Body of pancreas (tissue), 4 donors: Measurements from ENCODE around the gene SYNPR. TPM values are rescaled to one million over a fixed set of nuclear protein-coding genes. Genes with fewer than 3 reads are reported as not detected.

Experiments
- ATAC-seq: fragments of 150-250 bp; one replicate; pipeline ENCODE4 v1.9.1; 2016
- DNase-seq, 4 donors: peaks; one replicate each; pipeline ENCODE4 v3.0.0-alpha.2; 2019
- H3K27ac ChIP-seq, 4 donors: fragments of 200-600 bp; sonication (generic); 1 replicate in 3 of 4; 2 replicates in 1 of 4; pipeline versions ENCODE4 v1.5.1 to v1.6.1; 2016 to 2019; ENCODE audit warnings: mild to moderate bottlenecking in 1 of 4, mixed read lengths in 1 of 4, moderate library complexity in 1 of 4
- H3K27me3 ChIP-seq, 2 donors: fragments of 200-600 bp; sonication (generic); one replicate each; pipeline ENCODE4 v1.6.0; 2016; ENCODE audit warnings: mild to moderate bottlenecking in 1 of 2
- H3K36me3 ChIP-seq, 2 donors: fragments of 200-600 bp; sonication (generic); replicated peaks in 1 of 2; 2 replicates each; pipeline ENCODE4 v1.5.1; 2016; ENCODE audit warnings: low read depth in 2 of 2; ENCODE audit not compliant: insufficient read depth in 1 of 2
- H3K4me1 ChIP-seq: fragments of 200-600 bp; sonication (generic); one replicate; pipeline ENCODE4 v1.6.0; 2016
- H3K4me3 ChIP-seq, 2 donors: fragments of 200-600 bp; sonication (generic); 1 replicate in 1 of 2; 2 replicates in 1 of 2; pipeline ENCODE4 v1.5.1; 2016 to 2019
- H3K9me3 ChIP-seq, 3 donors: fragments of 200-600 bp; sonication (generic); 1 replicate in 2 of 3; 2 replicates in 1 of 3; pipeline ENCODE4 v1.5.1; 2016
- CTCF ChIP-seq, 7 experiments: fragments of 450-650 bp in 4 of 7; fragments of 200-600 bp in 3 of 7; sonication (generic) in 3 of 7; IDR thresholded peaks; one replicate each; pipeline ENCODE4 v1.5.1; 2016 to 2019; ENCODE audit warnings: antibody characterized with exemption in 7 of 7
- POLR2A ChIP-seq, 3 donors: fragments of 450-650 bp; IDR thresholded peaks; one replicate each; pipeline ENCODE4 v1.6.1; 2016; ENCODE audit warnings: antibody characterized with exemption in 3 of 3, mild to moderate bottlenecking in 2 of 3
- WGBS, 2 donors: methylation state at CpG; one replicate each; pipeline ENCODE4 v1.1.5; 2017; 5-methylcytosine and 5-hydroxymethylcytosine counted together
- intact Hi-C: fragments of 100-400 bp; cut with DNase I; formaldehyde crosslinking; loops from one replicate; pipeline ENCODE4 v1.15.1; 2023
- total RNA-seq, 2 donors: library from RNA; depleted of rRNA; stranded (reverse); fragments of >200 nt; gene quantifications; one replicate each; pipeline ENCODE4 v1.1.0, GENCODE V29; 2016

SYNPR gene
- total RNA-seq, 2 donors from 2014 or later: 0.52 TPM; not detected in 1

DNA sequence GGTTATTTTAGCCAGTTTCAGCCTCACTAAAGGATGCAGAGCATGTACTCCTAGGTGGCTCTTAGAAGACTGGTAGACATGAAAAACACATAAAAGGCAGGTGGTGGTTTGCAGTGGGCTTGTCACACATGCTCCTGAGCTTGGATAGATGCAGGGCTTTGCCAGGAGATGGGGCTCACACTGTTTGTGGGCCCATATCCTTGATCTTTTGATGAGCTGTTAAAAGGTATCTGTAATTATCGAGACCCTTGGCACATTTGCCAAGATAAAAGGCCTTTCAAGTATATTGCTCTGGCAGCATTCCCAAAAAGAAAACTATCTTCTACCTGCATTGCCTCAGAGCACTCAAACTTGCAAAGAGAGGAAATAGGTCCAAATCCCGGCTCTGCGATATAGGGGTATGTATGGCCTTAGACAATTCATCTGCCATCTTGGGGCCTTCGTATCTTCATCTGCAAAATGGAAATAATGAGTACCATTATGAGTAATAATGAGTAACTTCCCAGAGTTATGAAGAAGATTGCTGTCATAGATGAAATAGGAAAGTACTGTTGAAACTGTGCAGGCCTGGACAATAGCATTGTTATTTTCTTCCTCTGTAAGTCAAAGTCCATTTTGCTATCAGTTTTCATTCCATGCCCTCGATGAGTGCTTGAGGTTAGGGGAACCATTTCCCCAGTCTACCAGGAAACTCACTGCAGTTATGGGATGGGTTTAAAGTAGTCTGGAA is 172.7 kb downstream of the SYNPR start:
- WGBS, 2 donors: 64 to 70% methylated on average over 5 of the region's 5 CpGs
- no peak for DNase-seq
- Histone ChIP-seq H3K9me3 (no peaks in the 10 kb centered on the region), H3K36me3 (no peaks in the 10 kb centered on the region), H3K27me3 (no peaks in the 10 kb centered on the region), H3K4me1 (no peaks in the 10 kb centered on the region), H3K27ac (no peak overlapping the region), H3K4me3 (no peak overlapping the region)
- intact Hi-C loops: no loop called here
- ATAC-seq: no peak
- no peak for TF ChIP-seq POLR2A (IDR thresholded peaks at IDR 0.05)
- no peak for TF ChIP-seq CTCF (IDR thresholded peaks at IDR 0.05)

GRCh38 chr3:63456901-63457300 is 178.8 kb downstream of the SYNPR start:
- WGBS, 2 donors: 54 to 70% methylated on average over 6 of the region's 6 CpGs
- Histone ChIP-seq H3K27me3 (no peaks in the 10 kb centered on the region), H3K4me1 (no peaks in the 10 kb centered on the region), H3K4me3 (no peak overlapping the region), H3K36me3 (no peaks in the 10 kb centered on the region), H3K9me3 (no peaks in the 10 kb centered on the region), H3K27ac (no peak overlapping the region)
- TF ChIP-seq CTCF (IDR thresholded peaks at IDR 0.05): no peak
- TF ChIP-seq POLR2A (IDR thresholded peaks at IDR 0.05): no peak
- DNase-seq (no peak), ATAC-seq (no peak)
- intact Hi-C loops: no loop called here

DNA sequence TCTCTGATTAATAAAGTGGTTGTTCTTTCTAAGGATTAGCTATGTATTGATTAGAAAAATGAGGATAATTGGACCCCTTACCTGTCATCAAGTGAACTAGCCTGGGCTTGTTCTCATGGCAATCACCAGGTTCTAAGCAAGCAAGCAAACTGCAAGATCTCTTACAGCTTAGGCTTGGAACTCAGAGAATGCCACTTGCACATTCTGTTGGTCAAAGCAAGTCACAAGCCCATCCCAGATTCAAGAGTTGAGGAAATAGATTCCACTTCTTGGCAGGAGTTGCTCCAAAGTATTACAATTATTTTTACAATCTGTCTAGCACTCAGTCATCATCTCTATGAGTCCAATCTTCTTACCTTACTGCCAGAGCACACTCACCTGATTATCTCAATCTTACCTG is 180.3 kb downstream of the SYNPR start:
- H3K36me3 ChIP-seq: no peaks in the 10 kb centered on the region
- TF ChIP-seq POLR2A (IDR thresholded peaks at IDR 0.05) (no peak), CTCF (IDR thresholded peaks at IDR 0.05) (no peak)
- DNase-seq: no peak
- ATAC-seq: no peak
- no peak overlapping the region for H3K27ac ChIP-seq
- intact Hi-C loops: no loop called here
- H3K9me3 ChIP-seq: no peaks in the 10 kb centered on the region
- no peaks in the 10 kb centered on the region for H3K4me1 ChIP-seq
- H3K27me3 ChIP-seq: no peaks in the 10 kb centered on the region
- no peak overlapping the region for H3K4me3 ChIP-seq

GRCh38 chr3:63462732-63463131 is 184.6 kb downstream of the SYNPR start:
- no peak for TF ChIP-seq POLR2A (IDR thresholded peaks at IDR 0.05)
- no peak for TF ChIP-seq CTCF (IDR thresholded peaks at IDR 0.05)
- no peaks in the 10 kb centered on the region for H3K27me3 ChIP-seq

GRCh38 chr3:63467392-63467791 is 189.3 kb downstream of the SYNPR start:
- Histone ChIP-seq H3K9me3 (no peaks in the 10 kb centered on the region), H3K4me3 (no peak overlapping the region), H3K36me3 (no peaks in the 10 kb centered on the region), H3K27me3 (no peaks in the 10 kb centered on the region), H3K4me1 (no peaks in the 10 kb centered on the region), H3K27ac (no peak overlapping the region)
- no peak for DNase-seq
- intact Hi-C loops: no loop called here
- no peak for TF ChIP-seq POLR2A (IDR thresholded peaks at IDR 0.05)
- no peak for TF ChIP-seq CTCF (IDR thresholded peaks at IDR 0.05)
- no peak for ATAC-seq
- 74 to 87% methylated on average over 3 of the region's 3 CpGs for WGBS, 2 donors

More at GRCh38 chr3:63462732-63463131, 184.6 kb downstream of the SYNPR start:
- Histone ChIP-seq H3K27ac (no peak overlapping the region), H3K9me3 (no peaks in the 10 kb centered on the region), H3K36me3 (no peaks in the 10 kb centered on the region), H3K4me3 (no peak overlapping the region), H3K4me1 (no peaks in the 10 kb centered on the region)
- intact Hi-C loops: no loop called here
- ATAC-seq (no peak), DNase-seq (no peak)
